GM19438 (cell line): ENCODE data around the gene SLC6A3.
"Not testable (repeated sequence)": the region's sequence is repeated elsewhere in the genome, so short reads cannot be mapped to it uniquely, and the experiment has no call there.

ENCODE experiments used
- ATAC-seq: cut with Tn5 transposase; IDR thresholded peaks from one replicate; pipeline ENCODE4 v1.9.1; 2021; ENCODE audit warnings: low read depth; ENCODE audit not compliant: unreplicated experiment

SLC6A3 gene

DNA sequence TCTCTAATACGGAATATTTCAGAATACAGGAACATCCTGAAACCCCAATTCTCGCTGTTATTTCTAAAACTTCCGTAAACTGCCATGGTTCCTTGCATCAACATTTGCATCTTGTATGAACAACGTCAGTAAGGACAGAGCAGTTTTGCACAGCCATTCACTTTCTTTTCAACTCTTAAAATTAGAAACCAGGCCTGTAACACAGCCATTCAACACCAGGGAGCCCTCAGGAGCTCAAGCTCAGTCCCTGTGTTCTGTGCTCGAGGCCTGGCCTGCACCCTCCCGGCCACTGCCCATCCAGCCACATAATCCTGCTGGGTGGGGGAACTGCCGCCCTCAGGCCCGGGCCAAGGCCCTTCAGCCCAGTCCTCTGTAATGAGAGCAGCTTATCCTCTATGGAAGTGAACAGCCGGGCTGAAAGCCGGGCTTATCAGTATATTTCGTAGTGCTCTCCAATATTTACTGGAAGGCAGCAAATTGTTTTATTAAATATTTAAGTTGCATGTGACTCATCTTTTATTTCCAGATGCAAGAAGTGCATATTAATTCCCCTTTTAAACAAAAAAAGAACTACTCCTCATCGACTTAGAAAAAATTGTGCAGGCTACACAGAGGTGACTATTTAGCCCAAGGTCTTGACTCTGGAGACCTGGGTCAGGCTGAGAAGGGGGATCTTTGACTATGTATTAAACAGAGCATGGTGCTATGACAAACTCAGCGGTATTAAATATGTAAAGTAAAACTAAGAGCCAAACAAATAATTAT is 33.2 kb upstream of the SLC6A3 start:
- no peak for ATAC-seq

DNA sequence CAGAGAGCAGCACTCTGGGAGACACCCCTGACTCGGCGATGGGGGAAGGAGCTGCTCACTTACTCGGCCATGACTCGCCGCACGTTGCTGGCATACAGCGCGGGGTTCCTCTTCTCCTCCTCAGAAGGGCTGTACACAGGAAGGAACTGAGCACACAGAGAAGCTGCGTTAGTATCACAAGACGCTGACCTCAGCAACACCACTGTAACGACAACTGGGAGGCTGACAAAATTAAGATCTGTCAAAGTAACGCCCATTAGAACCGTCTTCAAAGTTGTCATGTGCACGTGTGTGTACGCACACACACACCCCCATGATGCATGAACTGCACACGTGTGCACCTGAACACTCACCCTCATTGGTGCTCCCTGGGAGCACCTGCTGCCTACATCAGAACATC is 32.1 kb upstream of the SLC6A3 start:
- no peak for ATAC-seq

DNA sequence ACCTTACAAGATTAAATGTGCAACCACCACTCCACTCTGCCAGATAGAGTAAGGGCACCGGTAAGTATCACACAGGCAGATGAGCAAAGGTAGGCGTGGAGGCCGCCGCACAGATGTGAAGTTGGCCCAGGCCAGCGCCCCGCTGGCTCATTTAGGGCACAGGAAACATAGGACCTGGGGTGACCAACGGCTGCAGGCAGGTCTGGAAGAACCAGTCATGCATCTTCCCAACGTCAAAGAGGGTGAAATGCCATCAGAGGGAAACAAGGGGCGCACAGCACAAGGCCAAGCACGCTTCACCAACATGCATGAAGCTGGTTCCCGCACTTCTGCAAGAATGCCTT is 31.7 kb upstream of the SLC6A3 start:
- no peak for ATAC-seq

DNA sequence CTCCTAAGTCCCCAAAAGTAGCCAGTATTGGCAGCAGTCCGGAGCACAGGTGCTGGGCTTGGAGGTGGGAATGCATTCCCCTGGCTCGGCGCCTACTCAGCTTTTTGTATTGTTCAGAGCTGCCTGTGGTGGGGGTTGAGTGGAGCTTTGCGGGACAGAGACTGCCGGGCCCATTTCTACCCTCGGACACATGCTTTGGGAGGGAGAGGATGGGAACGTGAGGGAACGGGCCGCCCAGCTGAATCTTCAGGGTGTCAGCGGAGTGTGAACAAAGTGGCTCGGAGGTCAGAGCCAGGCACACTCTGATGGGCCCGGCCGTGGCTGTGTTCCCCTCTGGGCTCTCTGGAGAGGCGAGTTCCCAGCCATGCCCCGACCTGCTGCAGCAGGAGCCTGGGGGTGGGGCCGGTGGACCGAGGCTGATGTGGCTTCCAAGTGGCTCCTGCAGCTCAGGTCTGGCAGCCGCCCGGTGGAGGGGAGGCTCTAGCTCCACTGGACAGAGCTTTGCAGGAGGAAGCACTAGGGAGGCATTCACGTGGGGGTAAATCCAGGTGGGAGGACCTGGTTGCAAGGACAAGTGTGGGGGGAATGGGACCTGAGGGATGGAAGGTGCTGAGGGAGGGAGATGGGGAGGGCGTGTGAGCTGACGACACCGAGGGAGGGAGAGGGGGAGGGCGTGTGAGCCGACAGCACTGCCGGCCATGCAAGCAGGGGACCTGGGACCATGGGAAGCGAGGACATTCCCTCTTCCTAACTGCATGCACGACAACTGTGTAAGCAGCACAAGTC is 31.1 kb upstream of the SLC6A3 start:
- ATAC-seq = no peak

DNA sequence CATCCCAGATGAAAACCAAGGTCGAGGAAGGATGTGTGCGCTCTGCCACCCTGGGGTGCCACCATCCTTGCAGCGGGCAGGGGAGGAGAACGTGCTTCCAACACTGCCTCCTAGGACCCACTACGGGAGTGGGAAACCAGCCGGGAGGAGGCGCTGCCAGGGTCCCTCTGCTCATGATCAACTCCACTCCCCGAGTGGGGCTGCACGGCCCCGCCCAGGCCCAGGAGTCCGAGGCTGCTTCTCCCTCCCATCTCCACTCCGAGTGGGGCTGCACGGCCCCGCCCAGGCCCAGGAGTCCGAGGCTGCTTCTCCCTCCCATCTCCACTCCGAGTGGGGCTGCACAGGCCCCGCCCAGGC is 30.3 kb upstream of the SLC6A3 start:
- not testable (repeated sequence) for ATAC-seq

DNA sequence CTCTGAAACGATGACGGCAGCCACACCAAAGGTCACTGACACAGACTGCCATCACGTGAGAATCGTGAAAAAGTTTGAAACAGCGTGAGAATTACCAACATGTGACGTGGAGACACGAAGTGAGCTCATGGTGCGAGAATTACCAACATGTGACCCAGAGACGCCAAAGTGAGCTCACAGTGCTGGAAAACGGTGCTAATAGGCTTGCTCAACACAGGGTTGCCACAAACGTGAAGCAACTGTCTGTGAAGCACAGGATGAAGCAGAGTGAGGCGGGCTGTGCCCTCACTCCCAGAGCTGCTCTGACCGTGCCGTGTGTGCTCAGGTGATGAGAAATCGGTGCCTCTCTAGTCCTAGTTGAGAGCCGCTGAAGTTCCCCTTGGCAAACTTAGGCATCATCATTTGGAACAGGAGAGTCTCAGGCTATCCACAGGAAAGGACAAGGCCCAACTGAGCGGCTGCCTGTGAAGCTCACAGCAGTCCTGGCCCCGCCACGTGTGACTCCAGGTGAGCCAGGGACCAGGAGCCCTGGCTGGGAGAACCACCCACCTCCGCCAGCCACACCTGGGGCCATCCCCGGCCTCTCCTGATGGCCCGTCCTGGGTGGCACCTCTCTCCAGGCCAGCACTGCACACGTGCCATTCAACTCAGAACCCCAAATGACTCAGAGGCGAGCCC is 29.8 kb upstream of the SLC6A3 start:
- no peak for ATAC-seq

DNA sequence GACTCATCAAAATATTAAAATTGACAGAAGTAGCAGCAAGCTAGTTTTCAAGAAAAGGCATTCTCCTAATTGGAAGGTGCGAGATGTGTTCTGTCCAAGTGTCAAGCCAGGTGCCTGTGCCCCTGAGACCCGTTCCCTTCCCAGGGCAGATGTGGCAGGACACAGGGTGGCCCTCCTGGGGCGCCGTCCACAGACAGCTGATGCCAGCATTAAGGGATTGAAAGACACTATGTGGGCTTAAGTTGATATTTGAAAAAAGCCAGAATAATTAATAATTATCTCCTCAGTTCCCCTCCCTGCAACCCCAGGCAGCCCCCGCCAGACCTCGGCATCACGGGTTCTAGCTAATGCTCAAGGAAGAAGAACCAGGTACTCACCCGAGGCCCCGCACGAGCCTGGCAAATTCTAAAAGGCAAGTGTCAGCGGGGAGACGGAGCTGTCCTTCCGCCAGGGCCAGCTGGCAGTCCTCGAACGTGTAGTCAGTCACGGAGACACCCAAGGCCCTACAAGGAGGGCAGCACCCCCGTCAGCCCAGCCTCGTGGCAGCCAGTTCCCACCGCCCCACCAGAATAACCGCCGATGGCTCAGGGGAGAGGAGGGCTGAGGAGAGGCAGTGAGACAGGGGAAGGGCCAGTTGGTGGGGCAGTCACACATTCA is 29.1 kb upstream of the SLC6A3 start:
- ATAC-seq = no peak

DNA sequence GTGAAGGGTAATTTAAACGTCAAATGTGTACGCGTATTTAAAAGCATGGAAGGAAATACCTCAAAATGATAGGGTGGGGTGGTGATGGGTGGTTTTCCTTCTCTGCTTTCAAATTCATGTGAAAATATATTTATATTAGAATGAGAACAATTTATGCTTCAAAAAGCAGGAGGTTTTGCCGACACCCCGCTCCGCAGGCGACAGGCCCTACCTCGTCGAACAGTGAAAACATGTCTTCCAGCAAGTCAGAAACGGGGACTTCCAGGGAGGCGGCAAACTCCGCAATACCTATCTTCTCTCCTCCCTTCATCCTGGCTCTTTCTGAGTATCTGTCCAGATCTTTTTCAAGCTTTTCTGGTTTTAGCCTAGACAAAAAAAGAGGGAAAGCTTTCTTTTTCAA is 28.5 kb upstream of the SLC6A3 start:
- ATAC-seq = no peak

DNA sequence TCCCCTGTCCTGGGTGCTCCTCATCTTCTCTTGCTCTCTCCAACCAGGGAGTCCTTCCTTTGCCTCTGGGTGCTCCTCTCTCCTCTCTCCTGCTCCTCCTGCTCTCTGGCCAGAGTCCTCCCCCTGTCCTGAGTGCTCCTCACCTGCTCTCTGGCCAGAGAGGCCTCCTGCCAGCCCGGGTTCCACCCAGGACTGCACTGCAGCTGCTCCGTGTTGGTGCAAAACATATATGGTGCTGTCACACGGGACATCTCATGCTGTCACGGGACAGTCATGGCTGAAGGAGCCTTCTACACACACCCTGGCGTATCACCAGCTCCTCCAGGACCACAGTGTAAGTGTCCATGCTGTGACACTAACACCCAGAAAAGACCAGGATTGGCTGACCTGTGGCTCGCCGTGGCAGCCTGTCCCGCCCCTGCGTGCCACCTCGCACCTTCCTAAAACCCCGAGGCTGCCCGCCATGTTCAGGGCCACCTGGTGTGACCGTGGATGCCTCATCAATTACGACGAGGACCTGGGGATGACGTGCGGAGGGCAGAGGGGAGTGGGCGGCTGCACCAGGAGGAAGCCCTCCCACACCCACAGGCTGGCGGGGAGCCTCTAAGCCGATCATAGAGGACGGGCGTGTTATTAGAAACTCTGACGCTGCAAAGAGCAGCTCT is 27.9 kb upstream of the SLC6A3 start:
- ATAC-seq = no peak

DNA sequence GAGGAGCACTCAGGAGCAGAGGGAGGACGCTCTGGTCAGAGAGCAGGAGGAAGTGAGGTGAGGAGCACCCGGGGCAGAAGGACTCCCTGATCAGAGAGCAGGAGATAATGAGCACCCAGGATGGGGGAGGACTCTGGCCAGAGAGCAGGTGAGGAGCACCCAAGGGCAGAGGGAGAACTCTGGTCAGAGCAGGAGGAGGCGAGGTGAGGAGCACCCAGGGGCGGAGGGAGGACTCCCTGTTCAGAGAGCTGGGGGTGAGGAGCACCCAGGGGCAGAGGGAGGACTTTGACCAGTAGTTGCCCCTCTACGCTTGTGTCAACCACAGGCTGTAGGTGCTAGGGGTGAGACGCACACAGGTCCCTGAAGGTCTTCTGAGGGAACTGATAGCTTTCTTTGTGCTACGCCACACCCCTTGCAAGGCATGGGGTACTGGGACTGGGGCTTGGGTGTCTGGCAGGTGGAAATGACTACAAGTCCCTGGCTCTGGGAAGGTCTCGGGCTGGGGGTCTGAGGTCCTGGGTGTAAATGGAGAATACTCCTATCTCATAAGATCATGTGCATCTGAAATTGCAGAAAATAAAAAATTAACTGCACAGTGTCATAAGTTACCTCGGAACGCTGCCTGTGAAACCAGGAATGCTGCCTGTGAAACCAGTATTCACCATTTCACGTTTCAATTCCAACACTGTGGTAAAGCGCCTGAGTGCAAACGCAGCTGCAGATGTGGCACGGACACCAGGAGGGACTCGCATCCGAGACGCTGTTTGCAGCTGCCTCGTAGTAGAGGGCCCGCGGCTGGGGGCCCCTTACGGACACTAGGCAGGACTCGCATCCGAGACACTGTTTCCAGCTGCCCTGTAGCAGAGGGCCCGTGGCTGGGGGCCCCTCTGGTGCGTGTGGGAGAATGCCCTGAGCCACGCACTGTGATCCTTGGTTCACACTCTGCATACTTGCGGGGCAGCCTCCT is 27.0 kb upstream of the SLC6A3 start:
- no peak for ATAC-seq

DNA sequence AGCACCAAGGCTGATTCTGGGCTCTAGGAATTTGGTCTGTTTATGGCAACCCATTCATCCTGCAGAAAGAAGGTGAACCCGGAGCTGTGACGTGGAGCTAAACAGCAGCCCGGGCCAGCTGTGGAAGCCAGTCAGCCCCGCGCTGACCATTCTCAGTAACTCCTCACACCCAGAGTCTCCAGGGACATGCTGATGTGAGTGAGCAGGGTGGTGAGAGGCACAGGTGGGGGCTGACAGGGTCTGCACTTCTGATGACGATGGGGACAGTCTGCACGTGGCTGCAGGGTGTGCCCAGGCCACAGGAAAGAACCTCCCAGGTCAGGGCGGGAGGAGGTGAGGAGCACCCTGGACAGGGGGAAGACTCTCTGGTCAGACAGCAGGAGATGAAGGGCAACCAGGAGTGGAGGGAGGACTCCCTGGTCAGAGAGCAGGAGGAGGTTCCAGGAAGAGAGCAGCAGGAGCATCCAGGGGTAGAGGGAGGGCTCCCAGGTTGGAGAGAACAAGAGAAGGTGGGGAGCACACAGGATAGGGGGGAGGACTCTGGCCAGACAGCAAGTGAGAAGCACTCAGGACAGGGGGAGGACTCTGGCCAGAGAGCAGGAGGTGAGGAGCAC is 26.1 kb upstream of the SLC6A3 start:
- ATAC-seq = no peak

DNA sequence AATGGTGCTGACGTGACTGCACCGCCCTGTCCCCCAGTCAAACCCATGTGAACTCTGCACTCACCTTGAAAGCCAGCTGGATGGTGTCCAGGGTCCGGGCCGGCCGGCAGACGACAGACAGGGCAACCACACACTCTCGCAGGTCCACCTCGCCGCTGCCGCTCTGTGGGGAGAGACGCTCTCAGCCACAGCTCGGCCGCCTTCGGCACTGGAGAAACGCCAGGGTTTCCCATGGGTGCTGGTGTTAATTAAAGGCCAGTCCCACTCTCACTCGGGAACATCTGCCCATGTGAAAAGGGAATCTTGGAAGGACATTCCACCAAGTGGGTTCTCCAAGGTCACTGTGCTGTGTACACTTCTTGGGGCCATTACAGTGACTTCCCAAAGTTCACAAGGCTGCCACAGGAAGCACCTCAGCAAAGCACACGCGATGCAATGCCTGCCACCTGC is 25.5 kb upstream of the SLC6A3 start:
- ATAC-seq = no peak

DNA sequence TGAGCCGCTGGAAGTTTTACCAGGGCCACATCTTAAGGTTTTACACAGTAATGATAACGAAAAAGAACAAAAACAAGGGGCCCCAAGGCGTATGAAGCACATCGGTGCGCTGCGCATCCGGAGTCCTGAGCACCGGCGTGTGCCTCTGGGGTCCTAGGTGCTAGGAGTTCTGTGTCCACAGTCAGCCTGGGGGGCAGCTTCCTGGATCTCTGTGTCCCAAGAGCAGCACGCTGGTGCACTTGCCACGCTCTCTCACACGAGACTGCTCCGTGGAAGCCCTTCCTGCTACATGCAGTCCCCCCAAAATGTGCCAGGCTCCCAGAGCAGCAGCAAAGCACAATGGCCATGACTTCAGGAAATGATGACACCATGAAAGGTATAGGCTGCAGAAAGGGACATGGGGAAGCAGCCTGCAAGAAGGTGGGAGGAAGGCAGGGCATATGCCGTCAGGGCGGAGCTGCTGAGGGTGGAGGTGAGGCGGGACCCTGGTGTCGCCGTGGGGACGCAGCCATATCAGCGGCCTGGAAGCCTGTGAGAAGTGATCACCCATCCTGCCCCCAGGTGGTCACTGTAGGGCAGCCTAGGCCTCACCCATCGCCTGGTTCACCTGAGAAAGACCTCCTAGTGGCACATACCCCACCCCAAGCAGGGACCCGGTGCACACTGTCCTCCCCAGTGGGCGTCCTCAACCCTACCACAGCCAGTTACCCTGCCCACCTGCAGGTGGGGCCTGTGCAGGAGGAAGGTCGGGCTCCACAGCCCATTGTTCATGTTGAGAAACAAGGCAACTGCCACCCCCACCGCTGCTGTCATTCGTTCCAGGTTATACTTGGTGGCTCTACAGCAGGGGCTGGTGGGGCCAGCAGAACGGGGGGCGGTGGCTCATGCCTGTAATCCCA is 23.6 kb upstream of the SLC6A3 start:
- ATAC-seq = no peak

DNA sequence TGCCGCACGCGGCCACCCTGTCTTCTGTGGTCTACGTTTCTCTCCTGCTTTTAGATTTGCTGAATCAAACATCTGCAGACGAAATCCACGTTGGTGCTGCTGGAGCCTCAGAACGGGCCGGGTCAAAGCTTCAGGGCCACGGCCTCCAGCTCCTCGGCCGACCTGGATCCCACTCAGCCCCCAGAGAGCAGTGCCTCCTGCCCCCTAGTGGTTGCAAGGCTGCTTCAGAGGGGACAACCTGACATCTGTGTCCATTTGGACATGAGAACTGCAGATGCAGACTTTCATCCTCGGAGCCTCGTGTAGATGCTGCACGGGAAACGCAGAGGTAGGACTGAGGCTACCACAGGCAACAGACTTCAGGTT is 23.0 kb upstream of the SLC6A3 start:
- no peak for ATAC-seq

DNA sequence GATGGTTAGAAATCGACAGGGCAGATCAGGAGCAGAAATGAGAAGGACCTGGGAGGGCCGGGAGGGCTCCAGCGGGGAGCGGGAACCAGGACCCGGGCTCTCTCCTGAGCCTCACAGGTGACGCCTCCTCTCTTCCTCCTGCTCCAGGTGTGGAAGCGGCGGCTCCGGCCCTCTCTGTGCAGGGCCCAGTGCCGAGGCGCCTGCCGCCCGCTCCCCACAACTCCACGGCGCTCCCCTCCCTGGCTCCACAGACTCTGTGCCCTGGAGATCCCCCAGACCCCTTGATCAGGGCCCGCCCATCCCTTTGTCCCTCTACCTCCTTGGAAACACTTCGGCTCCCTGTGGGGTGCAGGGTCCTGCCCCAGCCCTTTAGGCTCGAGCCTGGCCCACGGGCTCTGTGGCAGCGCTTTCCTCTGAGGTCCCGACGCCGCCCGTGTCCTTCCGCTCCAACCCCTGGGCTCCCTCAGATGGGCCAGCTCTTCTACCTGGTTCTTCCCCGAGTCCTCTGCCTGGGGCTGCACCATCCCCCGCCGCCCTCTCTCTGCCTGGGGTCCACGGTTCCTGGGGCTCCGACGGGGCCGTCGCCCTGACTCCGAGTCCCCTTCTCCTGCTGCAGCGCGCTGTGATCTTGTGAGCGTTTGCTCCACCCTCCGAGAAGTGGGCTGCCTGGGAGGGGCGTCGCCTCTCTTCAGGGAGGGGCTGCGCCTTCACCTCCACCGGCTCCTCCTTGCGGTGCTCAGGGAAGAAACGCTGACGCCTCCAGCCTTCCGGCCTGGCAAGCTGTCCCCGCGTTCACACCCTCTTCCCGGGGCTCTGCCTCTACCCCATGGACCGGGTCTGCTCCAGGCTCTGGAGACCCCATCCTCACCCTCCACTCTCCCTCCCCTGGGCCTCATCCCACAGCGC is 22.4 kb upstream of the SLC6A3 start:
- no peak for ATAC-seq

DNA sequence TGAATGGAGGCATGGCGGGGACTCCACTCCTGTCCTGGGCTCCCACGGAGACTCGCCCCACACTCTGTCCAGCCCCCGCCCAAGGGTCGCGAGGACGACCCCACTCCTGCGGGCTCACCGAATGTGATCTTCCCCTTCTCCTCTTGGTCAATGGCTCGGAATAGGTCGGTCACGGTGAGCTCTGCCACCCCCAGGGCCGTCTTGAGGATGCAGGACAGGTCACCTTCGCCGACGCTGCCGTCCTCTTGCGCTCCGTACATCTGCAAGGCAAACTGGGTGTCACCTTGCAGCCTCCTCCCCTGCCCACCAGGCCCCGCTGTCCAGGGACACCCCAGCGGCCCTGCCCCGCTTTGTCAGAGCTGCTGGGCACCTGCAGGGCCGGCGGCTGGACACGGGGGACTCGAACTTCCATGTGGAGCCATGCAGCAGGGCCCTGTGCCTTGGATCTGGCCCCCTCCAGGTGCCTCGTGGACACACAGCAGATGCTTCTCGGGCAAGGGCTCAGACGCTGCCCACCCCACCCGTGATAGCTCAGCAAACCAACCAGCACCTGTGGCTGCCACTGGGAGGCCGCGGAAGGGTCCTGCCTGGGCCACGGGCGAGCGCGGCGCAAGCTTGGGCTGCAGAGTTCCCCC is 21.5 kb upstream of the SLC6A3 start:
- ATAC-seq = no peak
